Retina (tissue), 1 donor: ENCODE measurements around the gene HS3ST4.
A peak's percentile ranks its signal among the peaks of the same experiment; 100 is the strongest.

ENCODE experiments used
- DNase-seq: peaks from one replicate; pipeline ENCODE4 v3.0.0-alpha.2; 2016

The HS3ST4 gene

DNA sequence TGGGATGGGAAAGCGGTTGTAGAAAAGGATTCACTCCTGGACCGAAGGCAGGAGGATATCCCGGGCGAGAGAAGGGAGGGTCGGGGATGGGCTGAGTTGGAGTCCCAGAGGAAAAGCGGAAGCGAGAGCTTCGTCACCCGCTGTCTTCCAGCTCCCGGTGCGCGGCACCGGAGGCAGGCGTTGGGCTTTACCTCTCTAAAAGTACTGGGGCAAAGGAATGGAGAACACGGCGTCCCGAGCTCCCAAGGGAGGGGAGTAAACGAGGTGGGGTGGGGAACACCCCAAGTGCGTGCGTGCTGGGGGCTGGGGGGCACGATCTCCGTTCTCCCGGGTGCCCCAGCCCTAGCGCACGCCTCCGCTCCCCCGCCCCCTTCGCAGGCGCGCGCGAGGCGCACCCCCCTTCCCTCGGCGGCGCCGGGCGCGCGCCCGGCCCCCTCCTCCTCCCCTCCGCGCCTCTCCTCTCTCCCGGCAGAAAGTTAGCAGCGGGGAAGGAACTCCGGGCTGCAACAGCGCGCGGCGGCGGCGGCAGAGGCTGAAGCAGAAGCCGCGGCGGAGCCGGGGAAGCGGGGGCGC lies at the start of gene HS3ST4:
TSS of gene HS3ST4 (plus strand) at position 441 of the 573 bp plus-strand sequence.
- peak; percentile 46 for DNase-seq

- DNase-seq, result no peak
Measured at GRCh38 chr16:25643633-25644032, 48.1 kb upstream of the HS3ST4 start.

- DNase-seq, result no peak
Measured at GRCh38 chr16:25656639-25657038, 35.1 kb upstream of the HS3ST4 start.

DNA sequence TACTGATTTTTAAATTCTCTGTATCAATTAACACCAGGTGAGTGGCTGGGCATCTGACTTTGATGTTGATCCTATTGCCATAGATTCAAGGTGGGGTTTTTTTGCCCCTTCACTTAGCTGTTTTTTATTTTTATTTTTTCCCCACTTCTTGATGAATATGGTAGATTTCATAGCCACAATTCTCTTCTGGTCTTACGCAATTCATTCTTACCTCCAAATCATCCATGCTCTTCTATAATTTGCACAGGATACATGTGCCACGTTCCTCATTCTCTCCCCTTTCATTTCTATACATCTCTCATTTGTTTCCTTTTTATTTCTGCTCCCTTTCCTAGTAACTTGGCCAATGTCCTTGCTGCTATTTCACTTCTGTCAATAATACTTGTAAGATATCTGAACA lies 14.9 kb upstream of the HS3ST4 start:
- no peak for DNase-seq

- no peak for DNase-seq
Measured at GRCh38 chr16:25679511-25679910, 12.2 kb upstream of the HS3ST4 start.

DNA sequence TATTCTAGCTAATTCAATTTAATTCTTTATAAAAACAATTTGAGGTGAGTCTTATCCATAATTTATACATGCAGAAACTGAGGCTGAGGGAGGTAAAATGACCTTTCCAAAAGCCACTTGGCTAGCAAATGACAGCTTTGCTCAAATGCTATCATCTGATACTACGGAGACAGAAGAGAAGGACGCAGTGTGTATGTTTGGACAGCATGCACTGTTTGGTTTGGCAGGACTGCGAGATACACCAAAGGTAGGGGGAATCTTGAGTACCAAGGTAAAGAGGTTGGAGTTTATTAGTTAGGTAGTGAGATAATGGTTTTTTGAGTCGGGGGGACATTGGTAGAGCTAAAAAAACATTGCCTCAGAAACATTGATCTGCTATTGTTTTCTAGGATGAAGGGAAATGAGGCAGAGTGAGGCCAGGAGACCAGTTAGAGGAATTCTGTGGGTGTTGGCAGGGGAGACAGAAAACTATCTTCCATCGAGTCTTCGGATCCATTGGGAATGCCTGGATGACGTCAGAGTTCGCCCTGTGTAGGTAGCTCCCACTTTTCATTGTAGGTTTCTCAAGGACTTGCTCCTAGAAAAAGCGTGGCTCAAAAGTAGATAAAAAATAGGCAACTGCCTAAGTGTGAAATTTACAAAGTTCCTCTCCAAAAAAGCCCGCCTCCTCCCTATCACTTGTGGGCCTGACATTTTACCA lies 2.5 kb upstream of the HS3ST4 start:
- DNase-seq, result no peak

GRCh38 chr16:25690552-25691143 lies 1.1 kb upstream of the HS3ST4 start:
- peak; percentile 30 for DNase-seq

DNA sequence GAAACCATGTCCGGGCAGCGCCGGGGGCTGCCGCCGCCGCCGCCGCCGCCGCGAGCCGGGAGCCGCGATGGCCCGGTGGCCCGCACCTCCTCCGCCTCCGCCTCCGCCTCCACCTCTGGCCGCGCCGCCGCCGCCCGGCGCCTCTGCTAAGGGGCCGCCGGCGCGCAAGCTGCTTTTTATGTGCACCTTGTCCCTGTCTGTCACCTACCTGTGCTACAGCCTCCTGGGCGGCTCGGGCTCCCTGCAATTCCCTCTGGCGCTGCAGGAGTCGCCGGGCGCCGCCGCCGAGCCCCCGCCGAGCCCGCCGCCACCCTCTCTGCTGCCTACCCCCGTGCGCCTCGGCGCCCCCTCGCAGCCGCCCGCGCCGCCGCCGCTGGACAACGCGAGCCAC lies 587 bp downstream of the HS3ST4 start:
- DNase-seq, result peak; percentile 32

GRCh38 chr16:25692742-25693508 lies 1.2 kb downstream of the HS3ST4 start:
- DNase-seq, result peak; percentile 66

- DNase-seq, result no peak
Measured at GRCh38 chr16:25693631-25694030, 1.9 kb downstream of the HS3ST4 start.

DNA sequence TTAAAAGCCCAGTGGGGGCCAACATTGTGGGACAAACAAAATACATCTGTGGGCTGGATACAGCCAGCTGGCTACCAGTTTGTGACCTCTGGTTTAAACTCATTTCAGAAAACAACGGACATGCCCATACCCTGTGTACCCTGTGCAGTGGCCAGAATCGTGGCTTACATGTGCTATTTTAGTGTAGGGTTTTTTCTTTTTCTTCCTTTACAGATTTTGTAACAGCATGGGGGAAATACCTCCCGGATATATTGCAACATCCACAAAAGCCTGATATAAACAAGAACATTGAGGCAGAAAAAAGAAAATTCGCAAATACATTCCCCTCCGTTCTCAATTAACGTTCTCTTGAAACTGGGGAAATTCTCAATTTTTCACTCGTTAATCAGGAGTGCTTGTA lies 7.3 kb downstream of the HS3ST4 start:
- no peak for DNase-seq

DNA sequence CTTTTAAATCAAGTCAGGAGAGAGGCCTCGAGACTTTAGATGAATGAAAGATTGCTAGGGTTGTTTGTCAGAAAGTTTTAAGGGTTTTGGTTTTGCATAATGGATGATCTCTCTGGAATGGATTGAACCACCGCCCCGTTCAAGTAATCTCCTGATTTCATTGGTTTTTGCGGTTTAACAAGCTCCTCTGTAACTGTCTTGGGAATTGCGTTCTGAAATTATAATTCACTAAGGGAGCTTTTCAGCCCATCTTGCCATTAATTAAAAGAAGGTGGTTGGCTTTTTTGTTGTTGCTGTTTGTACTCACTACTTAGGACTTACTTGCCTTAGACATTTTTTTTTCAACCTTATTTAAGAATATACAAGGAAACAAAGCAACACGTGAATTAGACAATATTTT lies 8.8 kb downstream of the HS3ST4 start:
- DNase-seq, result no peak

- no peak for DNase-seq
Measured at GRCh38 chr16:25707553-25707952, 15.8 kb downstream of the HS3ST4 start.

- DNase-seq, result no peak
Measured at GRCh38 chr16:25707982-25708583, 16.3 kb downstream of the HS3ST4 start.

DNA sequence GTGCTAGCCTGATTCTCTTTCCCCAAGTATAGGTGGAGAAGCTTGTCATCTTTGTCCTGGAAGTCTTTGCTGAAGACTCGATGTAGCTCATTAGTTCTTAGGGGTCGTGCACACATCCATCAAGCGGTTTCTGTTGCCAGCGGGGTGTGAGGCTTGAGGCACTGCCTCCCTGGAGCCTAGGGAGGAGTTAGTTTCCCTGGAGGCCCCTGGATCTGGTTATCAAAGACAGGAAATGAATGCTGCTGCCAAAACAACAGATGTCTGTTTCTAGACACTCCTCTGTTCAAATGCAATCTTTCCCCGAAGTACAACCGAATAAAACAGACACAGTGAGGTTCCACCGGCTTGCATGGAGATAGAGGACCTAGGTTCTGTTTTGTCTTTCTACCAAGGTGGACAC lies 17.5 kb downstream of the HS3ST4 start:
- DNase-seq, result peak; percentile 14

DNA sequence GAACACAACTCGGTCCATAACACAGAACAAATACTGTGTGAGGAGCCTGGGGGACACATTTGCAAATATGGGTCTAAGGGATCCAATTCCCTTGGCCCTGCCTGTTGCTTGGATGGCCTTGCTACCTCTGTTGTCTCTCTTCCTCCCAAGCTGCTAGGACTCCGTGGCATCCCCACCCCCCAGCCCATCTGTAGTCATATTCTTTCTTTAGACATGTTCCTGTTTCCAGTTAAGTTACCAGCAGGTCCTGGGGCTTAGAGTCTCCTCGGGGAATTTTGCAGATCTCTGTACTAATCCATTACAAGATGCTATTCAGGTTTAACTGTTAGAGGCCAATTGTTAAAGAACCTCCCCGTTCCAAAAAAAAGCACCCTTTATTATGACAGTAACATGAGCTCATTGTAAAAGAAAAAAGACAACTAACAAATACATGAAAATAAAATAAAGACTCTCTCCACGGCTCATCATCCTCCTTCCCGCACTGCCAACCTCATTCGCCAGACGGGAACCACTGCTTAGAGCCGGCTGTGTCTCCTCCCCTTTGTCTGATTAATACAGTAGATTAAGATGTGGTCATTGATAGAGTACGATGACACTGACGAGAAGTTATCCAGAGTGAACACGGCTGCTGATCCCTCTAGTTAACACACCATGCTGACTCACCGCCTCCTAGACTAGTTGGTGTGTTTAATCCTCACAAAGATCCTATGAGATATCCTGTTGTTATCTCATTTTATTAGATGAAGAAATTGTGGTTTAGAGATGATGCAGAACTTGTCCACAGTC lies 22.2 kb downstream of the HS3ST4 start:
- no peak for DNase-seq

DNA sequence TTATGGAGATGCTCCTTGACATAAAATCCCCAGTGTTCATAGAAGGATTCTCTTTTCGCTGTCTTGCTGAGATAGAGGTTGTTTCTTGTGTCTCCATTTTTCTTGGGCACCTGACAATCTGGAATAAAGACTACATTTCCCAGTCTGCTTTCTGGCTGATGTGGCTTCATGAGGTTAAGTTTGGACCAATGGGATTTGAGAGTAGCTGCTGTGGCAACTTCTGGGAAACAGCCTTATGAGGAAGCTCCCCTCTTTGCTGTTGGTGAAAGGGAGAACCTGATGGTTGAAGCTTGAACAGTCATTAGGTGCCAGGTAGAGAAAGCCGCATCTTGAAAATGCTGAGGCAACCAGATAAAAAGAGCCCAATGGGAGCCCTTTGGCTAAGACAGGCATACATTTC lies 24.4 kb downstream of the HS3ST4 start:
- DNase-seq, result no peak

GRCh38 chr16:25721439-25721838 lies 29.7 kb downstream of the HS3ST4 start:
- no peak for DNase-seq

- DNase-seq, result no peak
Measured at GRCh38 chr16:25726430-25727098, 34.8 kb downstream of the HS3ST4 start.

- DNase-seq, result no peak
Measured at GRCh38 chr16:25729188-25729915, 37.6 kb downstream of the HS3ST4 start.

GRCh38 chr16:25730396-25730795 lies 38.6 kb downstream of the HS3ST4 start:
- DNase-seq, result no peak
